NCI-H187 (cell line): Measurements from ENCODE around the gene UBASH3B.

ENCODE experiments used
- DNase-seq, 2 experiments: peaks; one replicate each; lab custom pipeline; 2025; lab: John Stamatoyannopoulos, UW

Gene UBASH3B

DNA sequence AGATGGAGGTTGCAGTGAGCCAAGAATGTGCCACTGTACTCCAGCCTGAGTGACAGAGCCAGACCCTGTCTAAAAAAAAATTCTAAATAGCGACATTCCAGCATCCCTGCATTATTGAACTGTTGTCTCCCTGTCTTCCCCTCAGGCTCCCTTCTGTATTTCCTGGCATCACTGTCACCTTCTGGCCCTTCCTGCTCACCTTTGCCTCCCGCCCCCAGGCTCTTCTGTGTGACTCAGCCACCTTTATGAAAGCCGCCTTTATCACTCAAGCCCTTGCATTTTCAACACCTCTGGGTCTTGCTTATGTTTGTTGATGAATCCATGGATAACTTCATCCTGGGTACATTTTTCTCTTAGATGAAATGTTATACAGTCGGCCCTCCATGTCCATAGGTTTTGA lies 21.1 kb downstream of the UBASH3B start:
- no peak for DNase-seq

DNA sequence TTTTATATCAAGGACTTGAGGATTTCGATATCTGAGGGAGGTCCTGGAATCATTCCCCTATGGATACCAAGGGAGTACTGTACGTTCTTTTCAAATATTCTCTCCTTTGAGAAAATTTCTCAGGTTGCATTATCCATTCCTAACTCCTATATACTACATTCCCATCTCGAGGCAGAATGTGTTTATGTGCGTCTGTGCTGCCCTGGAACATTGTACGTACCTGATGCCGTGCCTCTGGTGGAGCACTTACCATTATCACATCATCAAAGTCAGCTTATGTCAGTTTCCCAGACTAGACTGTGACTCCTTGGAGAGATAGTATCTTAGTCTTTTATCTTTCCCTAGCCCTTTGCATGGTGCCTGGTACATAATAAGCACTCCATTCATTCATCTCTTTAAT lies 21.7 kb downstream of the UBASH3B start:
- no peak for DNase-seq

DNA sequence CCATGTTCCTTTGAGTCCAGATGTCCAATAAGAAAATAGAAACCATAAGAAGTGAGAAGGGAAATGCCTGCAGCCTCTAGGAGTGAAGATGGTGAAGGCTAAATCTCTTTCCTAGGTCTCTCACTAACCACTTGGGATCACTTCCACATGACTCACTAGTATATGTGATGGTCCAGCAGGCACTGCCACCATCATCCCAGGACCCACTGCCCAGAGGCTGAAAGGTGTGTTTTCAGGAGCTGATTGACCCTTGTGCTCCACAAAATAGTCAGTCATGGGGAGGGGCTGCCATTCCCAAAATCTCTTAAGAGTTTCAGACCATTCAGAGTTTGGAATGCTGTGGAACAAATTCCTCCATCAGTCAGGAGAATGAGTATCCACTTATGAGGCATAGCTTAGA lies 22.9 kb downstream of the UBASH3B start:
- no peak for DNase-seq

DNA sequence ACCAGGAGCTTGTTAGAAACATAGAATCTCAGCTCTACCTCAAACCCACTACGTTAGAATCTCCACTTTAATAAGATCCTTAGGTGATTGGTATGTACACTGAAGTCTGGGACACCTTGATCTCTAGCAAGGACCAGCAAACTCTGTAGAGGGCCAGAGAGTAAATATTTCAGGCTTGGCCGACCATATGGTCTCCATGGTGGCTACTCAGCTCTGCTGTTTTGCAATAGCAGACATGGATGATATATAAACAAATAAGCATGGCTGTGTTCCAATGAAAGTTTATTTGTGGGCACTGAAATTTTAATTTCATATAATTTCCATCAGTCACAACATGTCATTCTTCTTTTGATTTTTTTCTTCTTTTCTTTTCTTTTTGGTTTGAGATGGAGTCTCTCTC lies 23.9 kb downstream of the UBASH3B start:
- DNase-seq, result no peak

DNA sequence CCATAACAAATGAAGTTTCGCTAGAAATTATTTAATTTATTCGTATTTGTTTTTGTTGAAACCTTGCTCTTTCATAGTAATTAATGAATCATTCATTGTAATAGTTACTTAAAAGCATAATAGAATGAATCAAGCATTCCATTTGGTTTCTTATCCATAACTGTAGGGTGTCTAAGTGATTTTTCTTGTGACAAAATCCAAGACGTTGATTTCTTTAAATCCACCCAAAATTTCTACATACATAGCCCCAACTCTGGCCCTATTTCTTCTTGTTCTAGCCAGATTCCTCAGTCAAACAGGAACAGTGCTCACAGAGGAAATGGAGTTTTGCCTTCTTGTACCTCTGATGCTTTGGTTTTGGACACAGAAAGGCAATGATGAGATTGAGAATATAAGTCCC lies 25.5 kb downstream of the UBASH3B start:
- DNase-seq, result no peak

DNA sequence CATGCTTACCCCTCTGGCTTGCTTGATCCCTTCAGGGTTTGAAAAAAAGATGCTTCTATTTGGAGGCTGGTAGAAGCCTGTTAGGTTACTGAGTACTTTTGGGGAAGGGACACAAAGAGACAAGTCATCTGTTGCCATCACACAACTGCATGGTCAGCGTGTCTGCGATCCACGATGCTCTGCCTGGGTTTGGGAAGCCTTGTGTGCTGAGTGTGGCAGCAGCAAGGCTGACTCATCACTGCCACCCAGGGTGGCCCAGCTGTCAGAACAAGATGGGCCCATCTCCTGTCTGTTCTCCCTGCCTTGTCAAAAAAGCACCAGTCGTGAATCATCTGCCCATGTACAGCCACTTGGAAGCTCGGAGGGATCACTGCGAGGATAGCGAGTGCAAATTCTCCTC lies 26.2 kb downstream of the UBASH3B start:
- DNase-seq, result no peak

DNA sequence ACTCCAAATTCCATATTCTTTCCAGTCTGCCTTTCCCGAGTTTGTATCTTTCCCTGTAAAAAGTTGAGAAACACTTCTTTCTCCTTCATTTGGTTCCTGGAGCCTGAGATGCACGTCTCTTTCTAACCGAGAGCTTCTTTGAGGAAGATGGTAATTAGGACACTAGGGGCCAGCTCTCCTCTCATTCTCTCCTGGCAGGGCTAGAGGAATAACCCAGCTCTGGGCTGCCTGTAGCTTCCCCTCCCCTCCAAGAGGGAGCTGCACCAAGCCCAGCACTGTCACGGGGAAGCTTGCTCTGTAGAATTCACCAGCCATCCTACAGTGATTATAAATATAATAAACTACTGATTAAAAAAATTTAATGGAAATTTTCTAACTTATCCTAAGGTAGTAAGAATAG lies 26.9 kb downstream of the UBASH3B start:
- DNase-seq, result no peak

DNA sequence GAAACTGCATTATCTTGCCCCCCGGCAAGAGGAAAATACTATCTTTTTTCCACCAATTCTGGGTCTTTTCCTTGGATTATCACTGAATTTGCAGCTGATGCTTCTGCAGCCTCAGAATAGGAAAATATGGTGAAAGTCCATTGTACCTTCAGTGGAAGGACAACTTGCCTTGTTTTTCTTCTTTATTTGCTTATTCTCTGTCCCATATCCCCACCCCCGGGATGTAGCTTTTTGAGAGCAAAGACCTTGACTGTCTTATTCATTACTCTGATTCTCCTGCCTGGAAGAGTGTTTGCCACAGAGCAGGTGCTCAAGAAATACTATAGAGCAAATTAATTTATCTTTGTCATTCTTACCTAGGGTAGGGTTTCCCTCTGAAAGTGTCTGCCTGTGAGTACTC lies 29.5 kb downstream of the UBASH3B start:
- DNase-seq, result no peak

DNA sequence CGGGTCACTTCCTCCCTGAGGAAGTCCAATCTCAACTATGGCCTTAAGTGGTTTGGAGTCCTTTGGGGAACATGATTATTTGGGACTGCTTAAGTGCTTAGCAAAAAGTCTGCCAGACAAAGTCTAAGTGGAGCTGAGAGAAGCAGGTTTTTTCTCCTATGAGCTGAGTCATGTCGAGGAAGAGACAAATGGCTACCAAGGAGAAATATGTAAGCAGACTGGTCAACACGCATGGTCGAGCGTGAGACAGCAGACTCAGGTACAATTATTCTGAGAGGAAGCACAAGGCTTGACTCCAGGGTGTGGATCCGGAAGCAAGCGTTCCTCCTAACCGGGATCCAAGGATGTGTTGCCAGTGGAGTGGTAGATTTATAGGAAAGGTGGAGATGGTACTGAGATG lies 30.6 kb downstream of the UBASH3B start:
- DNase-seq, result no peak

DNA sequence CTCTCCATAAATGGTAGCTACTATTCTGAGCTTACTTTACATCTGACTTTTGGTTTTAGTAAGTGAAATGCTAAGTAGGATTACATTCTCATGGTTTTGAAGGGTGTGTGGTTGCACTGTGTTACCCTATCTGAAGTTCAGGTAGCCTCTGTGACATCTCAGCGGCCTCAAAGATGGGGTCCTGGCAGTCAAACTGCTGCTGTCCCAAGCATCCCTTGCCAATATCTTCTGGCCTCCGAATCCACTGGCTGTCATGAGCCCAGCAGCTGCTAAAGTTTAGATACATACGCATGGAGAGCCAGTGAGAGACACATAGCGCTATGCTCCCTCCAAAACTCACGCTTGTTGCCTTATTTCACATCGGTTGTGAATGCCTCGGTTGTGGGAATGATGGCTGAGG lies 34.9 kb downstream of the UBASH3B start:
- no peak for DNase-seq

DNA sequence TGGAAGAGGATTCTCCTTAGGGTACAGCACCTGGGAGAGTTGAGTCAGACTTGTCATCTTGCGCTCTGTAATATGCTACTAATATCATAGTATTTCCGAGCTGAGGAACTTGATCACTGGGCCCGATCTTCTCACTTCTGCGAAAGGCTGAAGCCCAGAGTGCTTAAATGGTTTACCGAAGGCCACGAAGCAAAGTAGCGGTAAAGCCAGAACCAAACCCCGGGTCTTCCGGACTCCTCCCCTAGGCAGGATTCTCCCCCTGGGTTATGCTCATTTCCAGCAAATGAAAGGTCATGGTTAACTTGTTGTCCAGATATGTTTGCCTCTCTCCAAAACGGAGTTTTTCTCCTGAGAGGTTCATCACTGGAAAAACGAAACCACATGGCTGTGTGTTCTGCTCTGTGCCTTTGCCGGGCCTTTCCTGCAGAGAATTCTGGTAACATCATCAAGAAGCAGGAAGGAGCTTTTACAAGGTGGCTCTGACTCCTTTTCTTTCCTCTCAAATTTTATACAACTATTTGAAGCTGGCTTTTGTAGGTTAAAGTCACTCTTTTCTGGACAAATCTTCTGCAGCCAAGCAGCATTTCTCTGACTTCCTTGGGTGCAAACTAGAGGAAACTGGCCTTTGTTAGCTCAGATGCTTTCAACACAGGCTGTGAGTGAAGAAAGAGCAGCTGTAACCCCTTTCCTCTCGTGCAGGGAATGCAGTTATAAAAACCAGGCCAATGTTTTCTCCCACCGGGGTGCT lies 35.5 kb downstream of the UBASH3B start:
- no peak for DNase-seq

DNA sequence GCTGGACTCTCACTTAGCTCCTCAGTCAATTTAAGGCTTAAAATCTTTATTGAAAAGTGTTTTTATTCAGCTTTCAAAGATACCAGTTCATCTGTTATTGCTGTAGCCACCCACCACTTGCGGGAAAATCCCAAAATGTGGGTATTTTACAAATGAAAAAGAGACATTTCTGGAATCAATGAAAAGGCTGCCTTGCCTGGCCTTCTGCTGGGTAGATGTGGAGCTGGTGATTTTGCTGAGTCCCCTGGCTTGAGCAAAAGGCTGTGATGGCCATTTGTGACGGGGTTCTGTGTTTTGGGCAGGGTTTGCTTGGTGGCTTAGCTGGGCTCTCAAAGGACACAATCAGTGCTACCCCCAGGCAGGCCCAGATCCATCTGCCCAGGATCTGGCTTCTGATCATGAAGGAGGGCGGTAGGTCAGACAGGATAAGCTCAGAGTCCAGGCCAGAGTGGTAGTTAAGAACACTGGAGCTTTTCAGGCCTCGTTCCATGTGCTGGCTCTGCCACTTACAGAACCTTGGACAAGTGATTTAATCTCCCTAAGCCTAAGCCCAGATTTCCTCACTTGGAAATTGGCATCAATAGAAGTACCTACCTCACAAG lies 36.1 kb downstream of the UBASH3B start:
- DNase-seq, result no peak

DNA sequence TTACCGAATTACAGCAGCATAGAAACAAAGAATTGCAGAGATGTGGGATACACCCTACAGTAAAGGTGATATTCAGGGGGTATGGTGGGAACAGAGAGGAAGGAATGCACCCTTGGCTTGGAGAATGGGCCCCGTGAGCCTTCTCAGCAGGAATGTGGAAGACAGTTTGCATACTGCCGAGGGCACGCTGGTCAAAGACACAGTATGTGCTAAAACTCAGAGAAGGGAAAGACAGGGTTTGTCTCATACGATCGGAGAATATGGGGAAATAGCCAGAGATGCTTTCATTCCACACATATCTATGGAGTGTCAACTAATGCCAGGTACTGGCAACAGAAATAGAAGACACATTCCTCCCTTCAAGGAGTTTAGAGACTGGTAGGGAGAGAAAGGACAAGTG lies 36.9 kb downstream of the UBASH3B start:
- DNase-seq, result no peak

DNA sequence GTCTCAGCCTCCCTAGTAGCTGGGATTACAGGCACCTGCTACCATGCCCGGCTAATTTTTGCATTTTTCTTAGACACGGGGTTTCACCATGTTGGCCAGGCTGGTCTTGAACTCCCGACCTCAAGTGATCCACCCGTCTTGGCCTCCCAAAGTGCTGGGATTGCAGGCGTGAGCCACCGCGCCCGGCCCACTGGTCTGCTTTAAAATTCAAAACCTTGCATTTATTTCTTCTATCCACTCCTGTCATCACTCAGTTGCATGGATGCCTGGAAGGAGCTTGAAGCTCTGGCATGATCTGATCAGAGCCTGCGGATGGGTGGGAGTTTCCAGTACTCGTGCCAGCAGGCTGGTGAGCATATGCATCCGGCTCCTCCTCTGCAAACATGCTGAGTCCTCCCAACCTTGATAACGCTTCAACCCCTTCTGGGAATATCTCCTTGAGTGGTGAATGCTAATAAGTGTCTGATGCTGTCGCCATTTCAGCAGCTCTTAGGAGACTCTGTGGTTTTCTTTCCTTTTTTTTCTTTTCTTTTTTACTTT lies 39.6 kb downstream of the UBASH3B start:
- no peak for DNase-seq

DNA sequence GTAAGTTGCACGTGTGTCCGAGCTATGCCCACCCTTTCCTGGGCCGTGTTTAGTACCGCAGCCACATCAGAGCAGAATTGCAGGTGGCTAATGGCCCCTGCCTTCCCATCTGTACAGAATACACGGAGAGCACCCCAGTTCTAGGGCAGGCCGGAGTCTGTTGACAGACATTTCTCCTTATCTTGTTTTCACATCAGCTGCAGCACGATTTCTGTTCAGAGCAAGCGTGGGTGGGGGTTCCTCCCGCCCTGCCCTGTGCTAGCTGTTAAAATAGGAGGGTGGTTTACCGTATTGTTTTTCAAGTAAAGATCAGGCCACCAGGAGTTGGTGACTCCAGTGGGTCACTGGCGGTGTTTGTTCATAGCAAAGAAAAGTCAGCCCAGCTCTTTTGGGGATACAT lies 41.1 kb downstream of the UBASH3B start:
- DNase-seq, result no peak

DNA sequence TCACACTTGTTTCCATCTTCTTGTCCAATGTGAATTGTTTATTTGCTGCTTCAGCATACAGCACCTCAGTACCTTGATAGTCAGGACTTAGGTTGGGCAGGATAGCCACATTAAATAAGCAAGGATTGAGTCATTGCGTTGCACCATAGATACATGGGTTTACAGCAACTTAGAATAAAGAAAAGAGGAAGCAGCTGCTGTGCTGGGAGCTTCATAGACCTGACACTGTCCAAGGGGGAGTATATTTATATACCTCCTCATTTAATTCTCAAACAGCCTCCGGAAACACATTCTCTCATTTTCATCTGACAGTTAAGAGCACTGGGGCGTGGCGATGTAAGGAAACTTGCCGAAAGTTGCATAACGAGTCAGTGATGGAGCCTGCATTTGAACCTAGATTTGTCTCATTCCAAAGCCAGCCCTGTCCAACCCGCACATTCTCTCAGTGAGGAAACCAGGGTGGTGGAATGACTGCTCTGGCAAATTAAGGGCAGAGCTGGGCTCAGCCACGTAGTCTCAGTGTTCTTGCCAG lies 42.2 kb downstream of the UBASH3B start:
- no peak for DNase-seq

DNA sequence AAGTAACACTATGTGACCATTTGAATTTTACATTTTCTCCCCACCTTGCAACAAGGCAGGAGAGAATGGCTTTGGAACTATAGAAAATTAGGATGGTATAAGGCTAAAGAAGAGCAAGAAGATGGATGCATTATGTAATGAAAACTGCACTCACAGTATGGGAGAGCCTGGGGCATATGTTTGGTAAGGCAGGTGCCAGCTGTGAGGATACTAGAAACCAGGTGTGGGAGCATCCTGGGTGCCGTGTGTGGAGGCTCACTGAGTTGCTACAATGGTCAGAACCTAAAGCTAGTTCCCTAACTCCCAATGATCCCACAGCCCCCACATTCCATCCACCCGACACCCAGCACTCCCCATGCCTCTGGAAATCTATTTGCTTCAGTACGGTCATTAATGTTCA lies 42.9 kb downstream of the UBASH3B start:
- DNase-seq, result no peak

DNA sequence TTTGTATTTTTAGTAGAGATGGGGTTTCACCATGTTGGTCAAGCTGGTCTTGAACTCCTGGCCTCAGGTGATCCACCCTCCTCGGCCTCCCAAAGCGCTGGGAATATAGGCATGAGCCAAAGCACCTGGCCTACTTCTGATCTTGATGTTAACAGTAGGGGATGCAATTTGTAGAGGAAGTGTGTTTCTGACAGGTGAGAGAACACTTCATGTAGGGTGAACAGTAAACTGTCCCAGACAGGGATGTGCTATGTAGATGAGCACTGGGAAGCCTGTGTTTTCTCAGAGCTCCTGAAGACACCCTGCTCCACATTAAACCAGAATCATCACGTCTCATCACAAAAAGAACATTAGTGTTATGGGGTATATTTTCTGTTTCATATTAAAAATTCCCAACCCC lies 45.1 kb downstream of the UBASH3B start:
- no peak for DNase-seq

DNA sequence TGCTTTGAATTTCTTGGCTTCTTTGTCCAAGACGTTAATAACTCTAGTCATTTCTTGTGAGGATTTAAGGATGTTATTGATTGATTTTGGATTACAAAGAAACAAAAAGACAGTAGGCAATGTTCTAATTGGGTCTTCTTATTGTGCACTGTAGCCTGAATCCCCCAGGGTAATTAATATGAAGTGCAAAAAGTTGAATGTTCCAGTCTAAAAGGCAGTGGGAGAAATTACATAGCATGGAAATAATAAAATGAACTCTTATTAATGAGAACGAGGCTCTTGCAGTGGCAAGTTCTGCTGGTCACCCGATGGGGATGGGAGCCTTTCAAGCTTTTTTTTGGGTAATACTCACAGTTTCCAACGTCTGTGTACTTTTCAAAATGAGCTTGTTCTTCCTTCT lies 45.6 kb downstream of the UBASH3B start:
- no peak for DNase-seq

DNA sequence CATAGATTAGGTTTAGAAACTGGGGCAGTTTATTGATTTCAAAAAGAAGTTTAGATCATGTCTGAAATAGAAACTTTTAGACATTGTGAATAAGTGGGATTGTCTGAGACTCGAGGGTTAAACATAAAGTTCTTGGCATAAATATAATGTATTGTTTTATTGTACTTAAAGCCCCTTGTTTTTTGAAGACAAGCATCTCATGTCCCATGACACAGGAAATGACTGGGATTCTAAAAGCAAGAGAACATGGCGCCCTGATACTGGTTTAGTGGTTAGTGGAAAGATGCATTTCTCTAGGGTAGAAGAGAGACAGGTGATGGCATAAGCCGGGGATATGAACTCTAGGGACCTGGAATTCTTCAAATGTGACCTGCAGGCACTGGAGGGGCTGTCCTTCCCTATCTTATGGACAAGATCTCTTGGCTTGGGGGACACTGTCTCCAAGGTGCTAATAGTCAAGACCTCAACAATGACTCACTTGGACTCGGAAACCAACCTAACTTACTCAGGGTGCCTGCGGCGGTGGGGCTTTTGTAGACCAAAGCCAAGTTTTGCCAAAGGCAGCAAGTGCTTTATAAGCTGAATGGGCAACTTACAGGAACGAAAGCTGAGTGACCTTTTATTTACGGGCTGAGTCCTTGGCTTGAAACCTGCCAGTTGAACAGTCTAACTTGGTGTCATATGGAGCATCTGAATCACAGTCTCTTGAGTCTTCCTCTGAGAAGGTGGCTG lies 48.2 kb downstream of the UBASH3B start:
- DNase-seq, result no peak

DNA sequence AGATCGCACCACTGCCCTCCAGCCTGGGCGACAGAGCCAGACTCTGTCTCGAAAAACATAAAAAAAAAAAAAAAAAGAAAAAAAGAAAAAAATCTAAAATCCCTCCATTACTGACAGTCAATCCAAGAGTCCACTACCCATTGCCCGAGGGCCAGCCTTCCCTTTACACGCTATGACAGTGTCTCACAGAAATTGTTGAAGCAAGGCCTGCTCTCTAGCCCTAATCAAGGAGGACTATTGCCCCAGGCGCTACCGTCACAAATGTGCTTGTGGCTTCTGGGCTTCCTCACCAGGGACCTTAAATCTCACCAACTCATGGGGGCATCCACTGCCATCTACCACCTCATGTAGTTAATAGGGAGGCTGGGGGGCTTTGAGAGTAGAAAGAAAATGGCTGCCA lies 49.9 kb downstream of the UBASH3B start:
- no peak for DNase-seq

DNA sequence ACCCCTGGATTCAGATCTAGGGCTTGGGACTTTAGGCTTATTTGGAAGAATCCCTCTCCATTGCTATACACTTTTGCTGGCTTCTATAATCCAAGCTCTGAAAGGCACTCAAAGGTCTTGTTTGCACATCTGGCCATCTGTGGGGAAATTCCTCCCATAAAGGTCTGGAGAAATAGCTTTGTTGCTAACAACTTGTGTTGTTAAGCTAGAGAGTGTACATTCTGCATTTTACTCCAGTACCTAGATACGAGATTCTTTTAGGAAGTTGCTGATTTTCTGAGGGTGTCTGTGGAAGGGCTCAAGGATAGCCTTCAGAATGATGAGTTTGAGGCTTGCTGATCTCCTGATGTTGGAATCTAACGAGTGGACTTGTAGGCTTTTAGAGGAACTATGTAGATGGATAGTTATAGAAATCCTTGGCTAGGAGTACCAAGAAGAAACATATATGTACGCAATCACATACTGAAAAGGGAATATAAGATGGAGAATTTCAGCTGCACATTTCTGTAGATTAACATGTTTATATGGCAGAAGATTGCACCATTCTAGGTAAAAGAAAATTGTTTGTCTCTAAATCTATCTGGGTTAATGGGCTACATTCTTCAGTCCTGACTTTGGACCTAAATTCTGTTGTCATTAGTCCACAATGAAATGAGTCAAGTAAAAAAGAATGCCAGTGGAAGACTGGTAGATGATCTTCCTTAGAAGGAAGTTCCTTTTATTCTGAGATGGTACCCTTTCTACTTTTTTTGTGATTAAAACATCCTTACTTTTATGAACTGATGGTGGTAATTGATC lies 51.0 kb downstream of the UBASH3B start:
- DNase-seq, result no peak
